GM12878 (cell line): ENCODE results near the gene ELAVL3.

Experiments
- ASH2L ChIP-seq: fragments of 300-600, 200-600 bp; sonication (generic); IDR thresholded peaks from 2 replicates; pipeline ENCODE4 v1.6.1; 2017; ENCODE audit warnings: low read depth, mild to moderate bottlenecking, borderline replicate concordance
- CBFB ChIP-seq: IDR thresholded peaks from 2 replicates; pipeline ENCODE4 v1.6.1; 2016; ENCODE audit warnings: antibody characterized with exemption, low read depth
- CEBPB ChIP-seq, 2 experiments: fragments of 150-350 bp in 1 of 2; IDR thresholded peaks; 2 replicates each; pipeline ENCODE4 v1.6.1; 2012 to 2014; ENCODE audit warnings: low read depth in 2 of 2, low read length in 2 of 2, borderline replicate concordance in 1 of 2, inconsistent platforms in 1 of 2
- CTCF ChIP-seq, 3 experiments: IDR thresholded peaks in 2 of 3; conservative IDR thresholded peaks in 1 of 3; 2 replicates each; pipeline ENCODE4 v1.5.1; 2011; ENCODE audit warnings: low read depth in 3 of 3, low read length in 3 of 3, mild to moderate bottlenecking in 3 of 3, control low read depth in 2 of 3, moderate library complexity in 2 of 3, inconsistent platforms in 1 of 3, mixed read lengths in 1 of 3; ENCODE audit not compliant: control insufficient read depth in 2 of 3, insufficient read depth in 1 of 3; ENCODE audit errors: extremely low read depth in 1 of 3
- MAX ChIP-seq: IDR thresholded peaks from 2 replicates; pipeline ENCODE4 v1.6.1; 2012; ENCODE audit warnings: low read depth, low read length, improper control_type of control experiment
- NFYB ChIP-seq: IDR thresholded peaks from 2 replicates; pipeline ENCODE4 v1.6.1; 2011; ENCODE audit warnings: low read depth, mild to moderate bottlenecking, low read length, improper control_type of control experiment, moderate library complexity; ENCODE audit not compliant: insufficient read depth
- PKNOX1 ChIP-seq: fragments of 450-650 bp; IDR thresholded peaks from 2 replicates; pipeline ENCODE4 v1.6.1; 2016; ENCODE audit warnings: mild to moderate bottlenecking
- POLR2A ChIP-seq: IDR thresholded peaks from 2 replicates; pipeline ENCODE4 v1.6.1; 2011; ENCODE audit warnings: low read depth, mild to moderate bottlenecking, low read length
- POLR2AphosphoS5 ChIP-seq: IDR thresholded peaks from 2 replicates; pipeline ENCODE4 v1.6.1; 2011; ENCODE audit warnings: mild to moderate bottlenecking, low read length, inconsistent platforms
- STAT3 ChIP-seq: IDR thresholded peaks from 2 replicates; pipeline ENCODE4 v1.6.1; 2011; ENCODE audit warnings: low read depth, low read length, improper control_type of control experiment
- TCF12 ChIP-seq: IDR thresholded peaks from 2 replicates; pipeline ENCODE4 v1.6.1; 2011; ENCODE audit warnings: low read depth, mild to moderate bottlenecking, low read length
- TCF7 ChIP-seq: IDR thresholded peaks from 2 replicates; pipeline ENCODE4 v1.6.1; 2014; ENCODE audit warnings: antibody characterized with exemption, borderline replicate concordance
- ZNF592 ChIP-seq: fragments of 450-650 bp; IDR thresholded peaks from 2 replicates; pipeline ENCODE4 v1.6.1; 2017; ENCODE audit warnings: mild to moderate bottlenecking, moderate library complexity

GRCh38 chr19:11437955-11438354, 42.9 kb downstream of the ELAVL3 start:
- TF ChIP-seq TCF7: no peak
- no peak for TF ChIP-seq NFYB
- TF ChIP-seq CEBPB (IDR thresholded peaks at IDR 0.05; ENCODE audit: borderline replicate concordance in 1 of 2, low read depth in 2 of 2, low read length in 2 of 2): no peak
- no peak for TF ChIP-seq STAT3
- TF ChIP-seq MAX: no peak
- TF ChIP-seq PKNOX1: no peak
- no peak for TF ChIP-seq CTCF (IDR thresholded peaks at IDR 0.05 in 2 of 3, conservative IDR thresholded peaks at IDR 0.05 in 1 of 3; ENCODE audit: control insufficient read depth in 2 of 3, extremely low read depth in 1 of 3, insufficient read depth in 1 of 3, low read depth in 3 of 3, low read length in 3 of 3)
- no peak for TF ChIP-seq POLR2A
- TF ChIP-seq ASH2L: no peak
- TF ChIP-seq ZNF592: no peak
- 0 out of 2 replicates have a peak, but pooled peaks have one; percentile 29 for TF ChIP-seq TCF12
- TF ChIP-seq CBFB: no peak
- TF ChIP-seq POLR2AphosphoS5: no peak
